Small intestine (tissue), 7 donors: Measurements from ENCODE around the gene ATP6V1E1. TPM values are rescaled to one million over a fixed set of nuclear protein-coding genes. Genes with fewer than 3 reads are reported as not detected.
"Not testable (repeated sequence)": the region's sequence is repeated elsewhere in the genome, so short reads cannot be mapped to it uniquely, and the experiment has no call there.

ENCODE experiments used
- DNase-seq, 2 donors: peaks; one replicate each; pipeline versions ENCODE4 v3.0.0 to v3.0.0-alpha.2; 2013
- FAIRE-seq: peaks from 2 replicates; lab custom pipeline; 2012; peaks lifted over from hg19 to GRCh38; lab: Jason Lieb, UNC
- H3K27ac ChIP-seq, 3 donors: one replicate each; pipeline ENCODE4 v1.5.1; 2013; ENCODE audit warnings: low read length in 2 of 3, mild to moderate bottlenecking in 2 of 3, control low read depth in 1 of 3, inconsistent platforms in 1 of 3, low read depth in 1 of 3, moderate library complexity in 1 of 3
- H3K27me3 ChIP-seq, 3 donors: one replicate each; pipeline ENCODE4 v1.6.1; 2013; ENCODE audit warnings: low read length in 3 of 3, inconsistent platforms in 1 of 3; ENCODE audit not compliant: control insufficient read depth in 3 of 3, insufficient read depth in 3 of 3
- H3K36me3 ChIP-seq, 3 donors: one replicate each; pipeline ENCODE4 v1.6.1; 2013; ENCODE audit warnings: low read length in 3 of 3, inconsistent platforms in 1 of 3, low read depth in 1 of 3, mild to moderate bottlenecking in 1 of 3, moderate library complexity in 1 of 3; ENCODE audit not compliant: control insufficient read depth in 3 of 3, insufficient read depth in 2 of 3
- H3K4me1 ChIP-seq, 3 donors: one replicate each; pipeline ENCODE4 v1.6.1; 2013; ENCODE audit warnings: low read length in 2 of 3, inconsistent platforms in 1 of 3, low read depth in 1 of 3, mild to moderate bottlenecking in 1 of 3, moderate library complexity in 1 of 3; ENCODE audit not compliant: control insufficient read depth in 3 of 3, insufficient read depth in 2 of 3
- H3K4me3 ChIP-seq, 3 donors: one replicate each; pipeline ENCODE4 v1.5.1; 2013; ENCODE audit warnings: low read length in 3 of 3, control low read depth in 1 of 3, inconsistent platforms in 1 of 3, low read depth in 1 of 3, mild to moderate bottlenecking in 1 of 3, moderate library complexity in 1 of 3
- H3K9me3 ChIP-seq, 2 donors: one replicate each; pipeline ENCODE4 v1.6.1; 2013; ENCODE audit warnings: low read depth in 1 of 2, low read length in 1 of 2; ENCODE audit not compliant: control insufficient read depth in 2 of 2, insufficient read depth in 1 of 2
- WGBS, 3 donors: extraction: QIAGEN DNeasy Blood & Tissue Kit; methylation state at CpG; one replicate each; pipeline ENCODE4 v1.1.7; 2013; 5-methylcytosine and 5-hydroxymethylcytosine counted together
- polyA plus RNA-seq, 4 donors: library from polyadenylated mRNA; stranded (reverse) in 3 of 4; unstranded in 1 of 4; fragments of 200-250 nt in 3 of 4; fragments of 120-200 nt in 1 of 4; gene quantifications; one replicate each; pipeline versions ENCODE4 v1.2.1 to v1.2.3, GENCODE V29; 2013
- donor health status: healthy with polysubstance abuse.
- donor health status: control.
- donor health status: control.
- donor health status: Bipolar disorder and iron deficiency.
- donor health status: healthy.

The ATP6V1E1 gene
- polyA plus RNA-seq, 4 donors: 92.4 to 131 (median 104) TPM

GRCh38 chr22:17639247-17639741 lies 10.7 kb upstream of the ATP6V1E1 start:
- DNase-seq (peak; percentile 68 to 82), FAIRE-seq (no peak)
- Histone ChIP-seq H3K36me3 (no peaks in the 10 kb centered on the region), H3K4me3 (peak overlapping the region; percentile 67 to 81 (median 74)), H3K9me3 (peaks cover 0 to 5% of the 10 kb centered on the region in 2 donors), H3K4me1 (peaks cover 0 to 3% (median 0%) of the 10 kb centered on the region in 3 donors), H3K27me3 (no peaks in the 10 kb centered on the region), H3K27ac (peak overlapping the region; percentile 96 to 99 (median 99))
- WGBS, 3 donors: 2 to 3% (median 2%) methylated on average over 8 of the region's 8 CpGs

DNA sequence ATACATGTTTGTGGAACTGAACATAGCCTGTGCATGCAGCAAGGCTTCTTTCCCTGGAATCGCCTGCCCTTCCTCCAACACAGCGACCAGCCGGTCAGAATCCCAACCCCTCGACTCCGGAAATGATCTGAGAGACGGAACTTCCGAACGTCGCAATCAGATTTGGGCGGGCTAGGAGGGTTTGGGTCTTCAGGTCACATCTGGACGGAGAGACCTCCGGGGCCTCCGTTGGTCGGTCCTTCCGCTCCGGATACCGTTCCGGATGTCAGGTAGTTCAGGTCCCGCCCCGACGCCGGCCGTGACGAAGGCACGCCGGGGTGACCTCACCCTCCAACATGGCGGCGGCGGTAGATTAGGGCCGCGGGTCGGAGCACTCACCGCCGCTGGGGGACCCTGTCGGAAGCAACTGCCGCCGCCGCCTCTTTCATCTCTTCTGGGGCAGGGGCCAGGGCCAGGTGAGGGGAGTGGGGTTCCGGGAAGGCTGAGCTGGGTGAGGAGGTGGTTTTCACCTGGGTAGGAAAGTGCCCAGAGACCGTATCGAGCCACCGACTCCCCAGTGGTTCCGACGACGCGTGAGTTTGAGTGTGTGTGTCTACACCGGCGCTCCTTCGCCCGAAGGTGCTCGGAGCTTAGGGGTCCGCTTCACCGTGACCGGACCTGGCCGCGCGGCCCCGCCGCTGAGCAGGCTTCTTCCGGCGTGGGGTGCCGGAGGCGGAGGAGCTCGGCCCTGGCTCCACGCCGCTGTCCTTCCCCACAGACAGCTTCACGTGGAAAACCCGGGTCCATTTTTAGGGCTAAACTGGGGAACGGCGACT lies 10.1 kb upstream of the ATP6V1E1 start, which contains the start of gene BCL2L13:
Gene BCL2L13, plus strand, starts transcription at position 326 of the 815 bp plus-strand sequence. CDS start 16,955 bp downstream, outside the sequence.
- 0% methylated on average over 59 to 70 of the region's 70 CpGs for WGBS, 3 donors
- peaks cover 0 to 7% (median 0%) of the 10 kb centered on the region in 3 donors for H3K4me1 ChIP-seq
- peak; percentile 93 to 97 for DNase-seq
- H3K36me3 ChIP-seq: no peaks in the 10 kb centered on the region
- FAIRE-seq: no peak
- H3K27ac ChIP-seq: peak within 1 kb of the TSS; percentile 96 to 99 (median 99)
- H3K9me3 ChIP-seq: peaks cover 0 to 5% of the 10 kb centered on the region in 2 donors
- H3K4me3 ChIP-seq: peak within 1 kb of the TSS; percentile 67 to 81 (median 74)
- H3K27me3 ChIP-seq: no peaks in the 10 kb centered on the region

- H3K36me3 ChIP-seq: no peaks in the 10 kb centered on the region
- DNase-seq (no peak), FAIRE-seq (no peak)
- peaks cover 0 to 9% (median 0%) of the 10 kb centered on the region in 3 donors for H3K4me1 ChIP-seq
- no peaks in the 10 kb centered on the region for H3K27me3 ChIP-seq
- peak overlapping the region; percentile 67 to 81 (median 74) for H3K4me3 ChIP-seq
- H3K27ac ChIP-seq: peak overlapping the region; percentile 96 to 99 (median 99)
- whole genome bisulfite sequencing, 3 donors: 0 to 1% (median 1%) methylated on average over 10 of the region's 10 CpGs
- H3K9me3 ChIP-seq: peaks cover 0 to 5% of the 10 kb centered on the region in 2 donors
Observed at GRCh38 chr22:17638182-17638431, 9.6 kb upstream of the ATP6V1E1 start.

- Histone ChIP-seq H3K27me3 (no peaks in the 10 kb centered on the region), H3K27ac (peak overlapping the region; percentile 96 to 99 (median 99)), H3K4me1 (peaks cover 0 to 10% (median 0%) of the 10 kb centered on the region in 3 donors), H3K36me3 (no peaks in the 10 kb centered on the region), H3K9me3 (peaks cover 0 to 5% of the 10 kb centered on the region in 2 donors), H3K4me3 (peak overlapping the region in 2 of 3 donors; percentile 67 to 81)
- whole genome bisulfite sequencing, 3 donors: 43 to 51% (median 48%) methylated on average over 10 of the region's 10 CpGs
- FAIRE-seq (no peak), DNase-seq (no peak)
Observed at GRCh38 chr22:17637490-17638181, 9.1 kb upstream of the ATP6V1E1 start.

DNA sequence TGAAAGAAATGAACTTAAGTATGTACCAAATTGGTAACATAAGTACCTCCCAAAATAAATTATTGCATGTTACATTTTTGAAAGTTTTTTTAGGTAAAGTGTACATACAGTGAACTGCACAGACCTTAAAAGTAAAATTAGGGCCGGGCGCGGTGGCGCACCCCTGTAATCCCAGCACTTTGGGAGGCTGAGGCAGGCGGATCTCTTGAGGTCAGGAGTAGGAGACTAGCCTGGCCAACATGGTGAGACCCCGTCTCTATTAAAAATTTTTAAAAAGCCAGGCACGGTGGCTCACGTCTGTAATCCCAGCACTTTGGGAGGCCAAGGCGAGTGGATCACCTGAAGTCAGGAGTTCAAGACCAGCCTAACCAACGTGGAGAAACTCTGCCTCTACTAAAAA lies 8.3 kb upstream of the ATP6V1E1 start:
- WGBS, 3 donors: 86 to 90% (median 86%) methylated on average over 10 of the region's 10 CpGs
- not testable (repeated sequence) for H3K27me3 ChIP-seq, H3K36me3 ChIP-seq, DNase-seq, H3K4me3 ChIP-seq, FAIRE-seq, H3K27ac ChIP-seq, H3K9me3 ChIP-seq
- H3K4me1 ChIP-seq: peaks cover 0 to 10% (median 0%) of the 10 kb centered on the region in 3 donors

DNA sequence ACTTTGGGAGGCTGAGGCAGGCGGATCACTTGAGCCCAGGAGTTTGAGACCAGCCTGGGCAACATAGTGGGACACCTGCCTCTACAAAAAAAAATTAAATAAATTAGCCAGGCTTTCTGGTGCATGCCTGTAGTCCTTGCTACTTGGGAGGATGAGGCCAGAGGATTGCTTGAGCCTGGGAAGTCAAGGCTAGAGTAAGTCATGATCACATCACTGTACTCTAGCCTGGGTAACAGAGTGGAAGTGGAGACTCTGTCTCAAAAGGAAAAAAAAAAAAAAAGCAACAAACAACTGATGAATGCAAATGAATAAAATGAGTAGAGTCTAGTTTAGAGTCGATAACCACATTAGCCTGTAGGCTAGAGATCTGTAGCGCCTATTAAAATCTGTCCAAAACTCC lies 6.1 kb upstream of the ATP6V1E1 start:
- Histone ChIP-seq H3K27ac (no peak overlapping the region), H3K36me3 (no peaks in the 10 kb centered on the region), H3K9me3 (no peaks in the 10 kb centered on the region), H3K27me3 (no peaks in the 10 kb centered on the region), H3K4me1 (peaks cover 0 to 10% (median 0%) of the 10 kb centered on the region in 3 donors), H3K4me3 (no peak overlapping the region)
- DNase-seq (no peak), FAIRE-seq (no peak)
- 93 to 96% (median 94%) methylated on average over 3 of the region's 3 CpGs for WGBS, 3 donors

GRCh38 chr22:17633998-17634323 lies 5.4 kb upstream of the ATP6V1E1 start:
- no peaks in the 10 kb centered on the region for H3K36me3 ChIP-seq
- no peaks in the 10 kb centered on the region for H3K27me3 ChIP-seq
- FAIRE-seq (no peak), DNase-seq (no peak)
- peak overlapping the region in 1 of 3 donors; percentile 72 for H3K27ac ChIP-seq
- no peaks in the 10 kb centered on the region for H3K9me3 ChIP-seq
- H3K4me1 ChIP-seq: peaks cover 0 to 10% (median 0%) of the 10 kb centered on the region in 3 donors
- H3K4me3 ChIP-seq: no peak overlapping the region
- WGBS, 3 donors: 91 to 97% (median 96%) methylated on average over 3 of the region's 3 CpGs

DNA sequence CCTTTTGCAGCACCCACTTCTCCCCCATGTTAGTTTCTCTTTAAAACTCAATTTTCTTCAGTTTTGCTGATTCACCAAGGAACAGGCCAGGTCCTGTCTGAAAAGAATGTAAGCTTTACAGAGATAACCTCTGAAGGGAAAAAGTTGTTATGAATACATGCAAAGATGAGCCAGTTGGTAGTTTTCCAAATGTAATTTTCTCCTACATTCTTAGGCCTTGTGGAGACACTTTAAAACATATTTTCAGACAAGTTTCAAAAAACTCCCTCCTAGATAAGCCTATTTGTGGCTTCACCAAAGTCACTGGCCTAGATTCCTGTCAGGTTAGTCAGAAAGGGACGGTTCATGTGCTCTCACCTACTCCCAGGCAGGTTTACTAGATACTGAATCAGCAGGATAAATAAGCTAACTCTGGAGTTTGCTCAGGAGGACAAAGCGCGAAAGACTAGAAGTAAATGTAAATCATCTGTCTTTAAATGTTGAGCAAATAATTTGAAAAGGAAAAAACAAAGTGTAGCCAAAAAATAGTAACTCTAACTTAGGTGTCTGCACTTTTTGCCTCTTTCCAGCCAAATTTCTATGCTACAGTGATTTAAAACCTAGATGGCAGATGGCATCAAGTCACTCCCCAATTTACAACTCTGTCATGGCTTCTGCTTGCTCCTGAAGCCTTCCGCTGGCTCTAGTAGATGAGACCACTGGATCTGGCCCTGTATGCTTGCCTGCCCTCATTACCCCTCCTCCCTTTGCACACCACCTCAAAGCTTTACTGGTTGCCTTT lies 4.9 kb upstream of the ATP6V1E1 start:
- DNase-seq: peak in 1 of 2 donors; percentile 71
- no peaks in the 10 kb centered on the region for H3K27me3 ChIP-seq
- FAIRE-seq: no peak
- no peak overlapping the region for H3K4me3 ChIP-seq
- WGBS, 3 donors: 72 to 88% (median 83%) methylated on average over 4 of the region's 4 CpGs
- peaks cover 0 to 10% (median 0%) of the 10 kb centered on the region in 3 donors for H3K4me1 ChIP-seq
- H3K27ac ChIP-seq: peak overlapping the region in 1 of 3 donors; percentile 72
- no peaks in the 10 kb centered on the region for H3K36me3 ChIP-seq
- no peaks in the 10 kb centered on the region for H3K9me3 ChIP-seq
